ENCODE data around the gene TLL2. TPM values are rescaled to one million over a fixed set of nuclear protein-coding genes. Genes with fewer than 3 reads are reported as not detected.

The TLL2 gene
- total RNA-seq, 1 experiment from 2014 or later: 9.1 TPM

GRCh38 chr10:96507044-96507443 is 6.7 kb downstream of the TLL2 start (continued):
- TF ChIP-seq, protein P1, sequence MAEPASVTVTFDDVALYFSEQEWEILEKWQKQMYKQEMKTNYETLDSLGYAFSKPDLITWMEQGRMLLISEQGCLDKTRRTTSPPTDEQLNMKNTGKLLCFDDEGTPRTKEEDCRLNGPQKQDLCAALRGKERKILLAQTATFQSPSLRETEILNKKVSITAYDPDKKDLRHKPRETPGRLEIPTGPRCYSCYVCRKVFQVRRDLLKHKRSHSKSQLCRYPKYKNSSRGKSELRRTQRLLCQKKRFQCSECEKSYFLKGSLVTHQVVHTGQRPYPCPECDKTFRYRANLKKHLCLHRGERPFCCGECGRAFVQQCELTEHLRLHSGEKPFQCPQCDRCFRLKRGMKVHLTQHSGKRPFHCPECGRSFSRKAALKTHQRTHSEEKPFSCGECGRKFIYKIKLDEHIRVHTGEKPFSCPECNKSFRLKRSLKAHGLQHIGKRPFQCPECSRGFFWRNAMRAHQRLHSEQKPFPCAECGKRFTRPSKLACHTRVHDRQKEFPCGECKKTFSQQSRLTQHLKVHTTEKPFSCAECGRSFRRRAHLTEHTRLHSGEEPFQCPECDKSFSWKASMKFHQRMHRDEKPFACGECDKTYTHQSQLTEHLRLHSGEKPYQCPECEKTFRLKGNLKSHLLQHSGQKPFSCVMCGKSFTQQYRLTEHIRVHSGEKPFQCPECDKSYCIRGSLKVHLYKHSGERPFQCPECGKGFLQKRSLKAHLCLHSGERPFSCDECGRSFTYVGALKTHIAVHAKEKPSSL (CRISPR knock-in tag; conservative IDR thresholded peaks at IDR 0.05): no peak
- no peak for TF ChIP-seq FOXP1 (CRISPR knock-in tag; IDR thresholded peaks at IDR 0.05; ENCODE audit: borderline replicate concordance)
- TF ChIP-seq, protein P2, sequence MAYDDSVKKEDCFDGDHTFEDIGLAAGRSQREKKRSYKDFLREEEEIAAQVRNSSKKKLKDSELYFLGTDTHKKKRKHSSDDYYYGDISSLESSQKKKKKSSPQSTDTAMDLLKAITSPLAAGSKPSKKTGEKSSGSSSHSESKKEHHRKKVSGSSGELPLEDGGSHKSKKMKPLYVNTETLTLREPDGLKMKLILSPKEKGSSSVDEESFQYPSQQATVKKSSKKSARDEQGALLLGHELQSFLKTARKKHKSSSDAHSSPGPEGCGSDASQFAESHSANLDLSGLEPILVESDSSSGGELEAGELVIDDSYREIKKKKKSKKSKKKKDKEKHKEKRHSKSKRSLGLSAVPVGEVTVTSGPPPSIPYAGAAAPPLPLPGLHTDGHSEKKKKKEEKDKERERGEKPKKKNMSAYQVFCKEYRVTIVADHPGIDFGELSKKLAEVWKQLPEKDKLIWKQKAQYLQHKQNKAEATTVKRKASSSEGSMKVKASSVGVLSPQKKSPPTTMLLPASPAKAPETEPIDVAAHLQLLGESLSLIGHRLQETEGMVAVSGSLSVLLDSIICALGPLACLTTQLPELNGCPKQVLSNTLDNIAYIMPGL (CRISPR knock-in tag; IDR thresholded peaks at IDR 0.05): no peak
- TF ChIP-seq ZNF317 (CRISPR knock-in tag; IDR thresholded peaks at IDR 0.05; ENCODE audit: borderline replicate concordance, low read depth): no peak
- no peak for TF ChIP-seq ZNF281 (CRISPR knock-in tag; IDR thresholded peaks at IDR 0.05)
- no peak for TF ChIP-seq E2F4 (CRISPR knock-in tag; IDR thresholded peaks at IDR 0.05; ENCODE audit: borderline replicate concordance, low read depth)
- TF ChIP-seq, protein P3, sequence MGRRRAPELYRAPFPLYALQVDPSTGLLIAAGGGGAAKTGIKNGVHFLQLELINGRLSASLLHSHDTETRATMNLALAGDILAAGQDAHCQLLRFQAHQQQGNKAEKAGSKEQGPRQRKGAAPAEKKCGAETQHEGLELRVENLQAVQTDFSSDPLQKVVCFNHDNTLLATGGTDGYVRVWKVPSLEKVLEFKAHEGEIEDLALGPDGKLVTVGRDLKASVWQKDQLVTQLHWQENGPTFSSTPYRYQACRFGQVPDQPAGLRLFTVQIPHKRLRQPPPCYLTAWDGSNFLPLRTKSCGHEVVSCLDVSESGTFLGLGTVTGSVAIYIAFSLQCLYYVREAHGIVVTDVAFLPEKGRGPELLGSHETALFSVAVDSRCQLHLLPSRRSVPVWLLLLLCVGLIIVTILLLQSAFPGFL (CRISPR knock-in tag; IDR thresholded peaks at IDR 0.05; ENCODE audit: borderline replicate concordance): no peak
- TF ChIP-seq, protein P4, sequence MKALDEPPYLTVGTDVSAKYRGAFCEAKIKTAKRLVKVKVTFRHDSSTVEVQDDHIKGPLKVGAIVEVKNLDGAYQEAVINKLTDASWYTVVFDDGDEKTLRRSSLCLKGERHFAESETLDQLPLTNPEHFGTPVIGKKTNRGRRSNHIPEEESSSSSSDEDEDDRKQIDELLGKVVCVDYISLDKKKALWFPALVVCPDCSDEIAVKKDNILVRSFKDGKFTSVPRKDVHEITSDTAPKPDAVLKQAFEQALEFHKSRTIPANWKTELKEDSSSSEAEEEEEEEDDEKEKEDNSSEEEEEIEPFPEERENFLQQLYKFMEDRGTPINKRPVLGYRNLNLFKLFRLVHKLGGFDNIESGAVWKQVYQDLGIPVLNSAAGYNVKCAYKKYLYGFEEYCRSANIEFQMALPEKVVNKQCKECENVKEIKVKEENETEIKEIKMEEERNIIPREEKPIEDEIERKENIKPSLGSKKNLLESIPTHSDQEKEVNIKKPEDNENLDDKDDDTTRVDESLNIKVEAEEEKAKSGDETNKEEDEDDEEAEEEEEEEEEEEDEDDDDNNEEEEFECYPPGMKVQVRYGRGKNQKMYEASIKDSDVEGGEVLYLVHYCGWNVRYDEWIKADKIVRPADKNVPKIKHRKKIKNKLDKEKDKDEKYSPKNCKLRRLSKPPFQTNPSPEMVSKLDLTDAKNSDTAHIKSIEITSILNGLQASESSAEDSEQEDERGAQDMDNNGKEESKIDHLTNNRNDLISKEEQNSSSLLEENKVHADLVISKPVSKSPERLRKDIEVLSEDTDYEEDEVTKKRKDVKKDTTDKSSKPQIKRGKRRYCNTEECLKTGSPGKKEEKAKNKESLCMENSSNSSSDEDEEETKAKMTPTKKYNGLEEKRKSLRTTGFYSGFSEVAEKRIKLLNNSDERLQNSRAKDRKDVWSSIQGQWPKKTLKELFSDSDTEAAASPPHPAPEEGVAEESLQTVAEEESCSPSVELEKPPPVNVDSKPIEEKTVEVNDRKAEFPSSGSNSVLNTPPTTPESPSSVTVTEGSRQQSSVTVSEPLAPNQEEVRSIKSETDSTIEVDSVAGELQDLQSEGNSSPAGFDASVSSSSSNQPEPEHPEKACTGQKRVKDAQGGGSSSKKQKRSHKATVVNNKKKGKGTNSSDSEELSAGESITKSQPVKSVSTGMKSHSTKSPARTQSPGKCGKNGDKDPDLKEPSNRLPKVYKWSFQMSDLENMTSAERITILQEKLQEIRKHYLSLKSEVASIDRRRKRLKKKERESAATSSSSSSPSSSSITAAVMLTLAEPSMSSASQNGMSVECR (CRISPR knock-in tag; IDR thresholded peaks at IDR 0.05; ENCODE audit: borderline replicate concordance): no peak
- TF ChIP-seq ZNF396 (CRISPR knock-in tag; IDR thresholded peaks at IDR 0.05; ENCODE audit: borderline replicate concordance): no peak
- TF ChIP-seq CREB1 (CRISPR knock-in tag; IDR thresholded peaks at IDR 0.05): no peak
- TF ChIP-seq JAZF1 (CRISPR knock-in tag; IDR thresholded peaks at IDR 0.05): no peak
- no peak for TF ChIP-seq JUN (CRISPR knock-in tag; IDR thresholded peaks at IDR 0.05)
- no peak for TF ChIP-seq USF1 (CRISPR knock-in tag; IDR thresholded peaks at IDR 0.05)
- TF ChIP-seq MXD4 (CRISPR knock-in tag; IDR thresholded peaks at IDR 0.05; ENCODE audit: borderline replicate concordance): no peak

Data from WTC11 (cell line).